DND-41 (cell line): ENCODE measurements around the gene STEAP1B.

Experiments used
- ATAC-seq: fragments of 200-7000 bp; cut with Tn5 transposase; 3 replicates; pipeline ENCODE4 v1.9.1; 2021; ENCODE audit warnings: low read depth; ENCODE audit not compliant: insufficient read depth
- DNase-seq: peaks from one replicate; pipeline ENCODE4 v3.0.0-alpha.2; 2020
- H2AFZ ChIP-seq: 2 replicates; pipeline ENCODE4 v1.6.0; 2012; ENCODE audit warnings: low read depth, low read length
- H3K27ac ChIP-seq: 2 replicates; pipeline ENCODE4 v1.5.1; 2012; ENCODE audit warnings: low read length, inconsistent platforms
- H3K27me3 ChIP-seq: fragments of 200-600 bp; sonication (generic); 2 replicates; pipeline ENCODE4 v1.6.0; 2012; ENCODE audit warnings: low read length, mild to moderate bottlenecking, inconsistent platforms; ENCODE audit not compliant: insufficient read depth, poor library complexity
- H3K36me3 ChIP-seq: 2 replicates; pipeline ENCODE4 v1.5.1; 2012; ENCODE audit warnings: low read length, inconsistent platforms; ENCODE audit not compliant: insufficient read depth
- H3K4me1 ChIP-seq: 2 replicates; pipeline ENCODE4 v1.5.1; 2012; ENCODE audit warnings: mild to moderate bottlenecking, low read length; ENCODE audit not compliant: insufficient read depth
- H3K4me2 ChIP-seq: 2 replicates; pipeline ENCODE4 v1.6.0; 2012; ENCODE audit warnings: mild to moderate bottlenecking, moderate library complexity, low read length, inconsistent platforms; ENCODE audit not compliant: insufficient read depth
- H3K4me3 ChIP-seq, 2 experiments: fragments of 200-600 bp in 1 of 2; shearing (Covaris generic) in 1 of 2; 2 replicates each; pipeline ENCODE4 v1.5.1; 2012 to 2016; ENCODE audit warnings: inconsistent platforms in 2 of 2, low read length in 2 of 2, mild to moderate bottlenecking in 2 of 2, low read depth in 1 of 2, moderate library complexity in 1 of 2
- H3K79me2 ChIP-seq: 2 replicates; pipeline ENCODE4 v1.6.0; 2012; ENCODE audit warnings: low read length, inconsistent platforms; ENCODE audit not compliant: insufficient read depth
- H3K9ac ChIP-seq: 2 replicates; pipeline ENCODE4 v1.6.0; 2012; ENCODE audit warnings: low read depth, mild to moderate bottlenecking, inconsistent platforms, low read length, moderate library complexity
- H3K9me3 ChIP-seq: 2 replicates; pipeline ENCODE4 v1.5.1; 2012; ENCODE audit warnings: low read length, moderate library complexity, mild to moderate bottlenecking, inconsistent platforms; ENCODE audit not compliant: insufficient read depth, severe bottlenecking
- H4K20me1 ChIP-seq: 2 replicates; pipeline ENCODE4 v1.6.0; 2012; ENCODE audit warnings: low read length; ENCODE audit not compliant: insufficient read depth
- EZH2 ChIP-seq: IDR thresholded peaks from 3 replicates; pipeline ENCODE4 v1.6.1; 2012; ENCODE audit warnings: borderline replicate concordance, low read depth, mild to moderate bottlenecking, moderate library complexity, low read length, inconsistent platforms; ENCODE audit not compliant: severe bottlenecking
- TF ChIP-seq, protein P1 (sequence below): IDR thresholded peaks from 2 replicates; pipeline ENCODE4 v1.5.1; 2012; ENCODE audit warnings: borderline replicate concordance, low read length, moderate library complexity, mild to moderate bottlenecking; ENCODE audit not compliant: poor library complexity, severe bottlenecking; ENCODE audit errors: extremely low read depth

STEAP1B gene

DNA sequence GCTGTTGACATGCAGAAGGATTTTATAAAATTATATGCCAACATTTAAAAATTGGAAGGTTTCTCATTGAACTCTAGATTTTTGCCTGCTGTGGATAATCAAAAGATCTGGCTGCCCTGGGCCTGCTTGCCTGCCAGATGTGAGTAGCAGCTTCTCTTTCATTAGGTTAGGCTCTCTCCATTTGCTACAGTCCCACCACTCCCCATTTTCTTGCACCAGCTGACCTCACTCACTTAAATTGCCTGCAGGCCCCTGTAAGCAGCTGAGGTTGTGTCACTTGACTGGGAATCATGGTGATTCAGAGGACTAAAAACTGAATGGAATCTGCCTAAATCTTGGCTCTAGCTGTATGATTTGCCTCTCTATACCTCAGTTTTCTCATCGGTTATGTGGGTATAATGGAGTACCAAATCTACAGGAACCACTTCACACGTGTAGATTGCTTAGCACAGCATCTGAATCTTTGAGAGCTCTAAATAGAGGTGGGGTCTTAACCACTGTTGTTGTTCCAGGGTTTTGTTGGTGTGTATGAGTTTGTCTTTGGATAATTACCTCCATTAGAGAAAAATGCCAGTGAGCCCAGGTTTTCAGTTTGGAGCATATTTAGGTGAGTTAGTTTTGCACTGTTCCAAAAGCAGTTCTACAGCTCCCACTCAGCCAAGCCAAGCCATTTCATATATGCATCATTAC lies 124.5 kb downstream of the STEAP1B start:
- DNase-seq: no peak

DNA sequence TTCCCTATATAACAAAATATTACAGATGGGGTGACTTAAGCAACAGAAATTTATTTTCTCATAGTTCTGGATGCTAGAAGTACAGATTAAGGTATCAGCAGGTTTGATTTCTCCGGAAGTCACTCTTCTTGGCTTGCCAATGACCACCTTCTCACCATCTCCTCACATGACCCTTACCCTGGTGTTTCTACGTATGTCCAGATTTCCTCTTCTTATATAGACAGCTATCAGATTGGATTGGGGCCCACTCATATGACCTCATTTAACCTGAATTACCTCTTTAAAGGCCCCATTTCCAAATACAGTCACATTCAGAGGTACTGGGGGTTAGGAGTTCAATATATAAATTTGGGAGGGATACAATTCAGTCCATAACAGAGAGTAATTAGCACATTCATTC lies 126.1 kb downstream of the STEAP1B start:
- ATAC-seq: no peak
- H3K9me3 ChIP-seq: no peaks in the 10 kb centered on the region
- H3K4me2 ChIP-seq: no peak overlapping the region

More for the DNA sequence above, 124.5 kb downstream of the STEAP1B start:
- ATAC-seq: no peak
- H3K27me3 ChIP-seq: no peaks in the 10 kb centered on the region
- H3K9me3 ChIP-seq: no peaks in the 10 kb centered on the region
- no peak overlapping the region for H3K27ac ChIP-seq
- TF ChIP-seq, protein P1, sequence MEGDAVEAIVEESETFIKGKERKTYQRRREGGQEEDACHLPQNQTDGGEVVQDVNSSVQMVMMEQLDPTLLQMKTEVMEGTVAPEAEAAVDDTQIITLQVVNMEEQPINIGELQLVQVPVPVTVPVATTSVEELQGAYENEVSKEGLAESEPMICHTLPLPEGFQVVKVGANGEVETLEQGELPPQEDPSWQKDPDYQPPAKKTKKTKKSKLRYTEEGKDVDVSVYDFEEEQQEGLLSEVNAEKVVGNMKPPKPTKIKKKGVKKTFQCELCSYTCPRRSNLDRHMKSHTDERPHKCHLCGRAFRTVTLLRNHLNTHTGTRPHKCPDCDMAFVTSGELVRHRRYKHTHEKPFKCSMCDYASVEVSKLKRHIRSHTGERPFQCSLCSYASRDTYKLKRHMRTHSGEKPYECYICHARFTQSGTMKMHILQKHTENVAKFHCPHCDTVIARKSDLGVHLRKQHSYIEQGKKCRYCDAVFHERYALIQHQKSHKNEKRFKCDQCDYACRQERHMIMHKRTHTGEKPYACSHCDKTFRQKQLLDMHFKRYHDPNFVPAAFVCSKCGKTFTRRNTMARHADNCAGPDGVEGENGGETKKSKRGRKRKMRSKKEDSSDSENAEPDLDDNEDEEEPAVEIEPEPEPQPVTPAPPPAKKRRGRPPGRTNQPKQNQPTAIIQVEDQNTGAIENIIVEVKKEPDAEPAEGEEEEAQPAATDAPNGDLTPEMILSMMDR: no peak
- no peak for TF ChIP-seq EZH2
- no peaks in the 10 kb centered on the region for H3K4me1 ChIP-seq
- no peaks in the 10 kb centered on the region for H3K79me2 ChIP-seq
- no peak overlapping the region for H2AFZ ChIP-seq
- H3K9ac ChIP-seq: no peak overlapping the region
- H3K36me3 ChIP-seq: no peaks in the 10 kb centered on the region
- no peak overlapping the region for H3K4me3 ChIP-seq
- no peak overlapping the region for H3K4me2 ChIP-seq
- no peaks in the 10 kb centered on the region for H4K20me1 ChIP-seq

DNA sequence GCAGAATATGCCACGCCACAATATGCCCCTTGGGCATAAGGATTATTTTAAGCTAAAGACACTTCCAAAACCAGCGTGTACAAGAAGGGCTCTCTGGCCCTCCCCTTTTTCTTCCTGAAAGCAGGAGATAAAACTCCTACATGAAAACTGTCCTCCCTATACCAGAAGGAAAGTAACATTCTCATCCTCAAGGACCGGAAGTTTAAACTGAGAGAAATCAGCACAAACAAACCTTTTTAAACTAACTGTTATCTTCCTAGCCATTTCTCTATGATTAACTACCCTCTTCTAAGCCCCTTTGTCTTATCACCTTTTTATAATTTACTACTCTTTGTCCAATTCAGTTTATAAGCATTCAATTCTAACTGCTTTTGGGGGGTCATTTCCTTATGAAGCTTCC lies 126.6 kb downstream of the STEAP1B start:
- no peak for TF ChIP-seq EZH2
- ATAC-seq (no peak), DNase-seq (no peak)
- H3K36me3 ChIP-seq: no peaks in the 10 kb centered on the region
- H3K27ac ChIP-seq: no peak overlapping the region
- H3K9me3 ChIP-seq: no peaks in the 10 kb centered on the region
- no peak overlapping the region for H2AFZ ChIP-seq
- no peaks in the 10 kb centered on the region for H3K79me2 ChIP-seq
- no peaks in the 10 kb centered on the region for H3K27me3 ChIP-seq
- no peak overlapping the region for H3K9ac ChIP-seq
- no peak overlapping the region for H3K4me2 ChIP-seq
- H4K20me1 ChIP-seq: no peaks in the 10 kb centered on the region
- H3K4me3 ChIP-seq: no peak overlapping the region
- H3K4me1 ChIP-seq: no peaks in the 10 kb centered on the region

More for the DNA sequence above, 126.1 kb downstream of the STEAP1B start:
- no peaks in the 10 kb centered on the region for H3K4me1 ChIP-seq
- DNase-seq: no peak
- no peaks in the 10 kb centered on the region for H4K20me1 ChIP-seq
- H2AFZ ChIP-seq: no peak overlapping the region
- no peak overlapping the region for H3K27ac ChIP-seq
- no peak for TF ChIP-seq EZH2
- TF ChIP-seq, protein P1: no peak
- no peaks in the 10 kb centered on the region for H3K36me3 ChIP-seq
- no peak overlapping the region for H3K9ac ChIP-seq
- H3K27me3 ChIP-seq: no peaks in the 10 kb centered on the region
- no peak overlapping the region for H3K4me3 ChIP-seq
- no peaks in the 10 kb centered on the region for H3K79me2 ChIP-seq

DNA sequence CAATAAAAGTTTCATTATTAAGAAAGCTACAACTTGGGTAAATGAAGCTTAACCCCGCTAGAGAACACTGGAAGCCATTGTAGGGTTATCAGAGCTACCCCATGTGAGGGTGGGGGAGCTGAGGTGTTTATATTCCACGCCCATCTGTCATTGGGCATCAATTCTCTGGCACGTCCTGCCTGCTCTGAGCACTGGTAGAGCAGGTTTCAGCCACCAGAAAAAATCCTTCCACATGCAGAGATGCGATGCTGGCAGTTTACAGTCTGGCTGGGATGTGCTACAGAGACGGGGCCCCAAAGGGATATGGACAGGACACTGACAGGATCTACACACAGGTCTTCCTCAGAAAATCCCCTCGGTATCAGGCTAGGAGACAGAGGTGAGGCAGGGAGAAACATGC lies 127.1 kb downstream of the STEAP1B start:
- DNase-seq (no peak), ATAC-seq (no peak)
- no peak overlapping the region for H2AFZ ChIP-seq
- no peak overlapping the region for H3K4me2 ChIP-seq
- H3K9me3 ChIP-seq: no peaks in the 10 kb centered on the region
- TF ChIP-seq, protein P1: no peak
- TF ChIP-seq EZH2: no peak
- no peak overlapping the region for H3K4me3 ChIP-seq
- H3K36me3 ChIP-seq: no peaks in the 10 kb centered on the region
- H3K27ac ChIP-seq: no peak overlapping the region
- no peaks in the 10 kb centered on the region for H4K20me1 ChIP-seq
- no peaks in the 10 kb centered on the region for H3K79me2 ChIP-seq
- no peaks in the 10 kb centered on the region for H3K4me1 ChIP-seq
- no peak overlapping the region for H3K9ac ChIP-seq
- H3K27me3 ChIP-seq: no peaks in the 10 kb centered on the region
